ENCODE measurements around the gene ZCCHC7.
A peak's percentile ranks its signal among the peaks of the same experiment; 100 is the strongest.

Gene ZCCHC7

GRCh38 chr9:37379835-37380234 lies 259.5 kb downstream of the ZCCHC7 start:
- no peak overlapping the region for H3K4me3 ChIP-seq (replicated peaks; ENCODE audit: low read depth, low read length)
- H3K27me3 ChIP-seq (replicated peaks; ENCODE audit: control insufficient read depth, insufficient read depth, low read length), result no peaks in the 10 kb centered on the region
- H3K36me3 ChIP-seq (ENCODE audit: control insufficient read depth, insufficient read depth, low read length), result no peaks in the 10 kb centered on the region
- TF ChIP-seq, protein P1, sequence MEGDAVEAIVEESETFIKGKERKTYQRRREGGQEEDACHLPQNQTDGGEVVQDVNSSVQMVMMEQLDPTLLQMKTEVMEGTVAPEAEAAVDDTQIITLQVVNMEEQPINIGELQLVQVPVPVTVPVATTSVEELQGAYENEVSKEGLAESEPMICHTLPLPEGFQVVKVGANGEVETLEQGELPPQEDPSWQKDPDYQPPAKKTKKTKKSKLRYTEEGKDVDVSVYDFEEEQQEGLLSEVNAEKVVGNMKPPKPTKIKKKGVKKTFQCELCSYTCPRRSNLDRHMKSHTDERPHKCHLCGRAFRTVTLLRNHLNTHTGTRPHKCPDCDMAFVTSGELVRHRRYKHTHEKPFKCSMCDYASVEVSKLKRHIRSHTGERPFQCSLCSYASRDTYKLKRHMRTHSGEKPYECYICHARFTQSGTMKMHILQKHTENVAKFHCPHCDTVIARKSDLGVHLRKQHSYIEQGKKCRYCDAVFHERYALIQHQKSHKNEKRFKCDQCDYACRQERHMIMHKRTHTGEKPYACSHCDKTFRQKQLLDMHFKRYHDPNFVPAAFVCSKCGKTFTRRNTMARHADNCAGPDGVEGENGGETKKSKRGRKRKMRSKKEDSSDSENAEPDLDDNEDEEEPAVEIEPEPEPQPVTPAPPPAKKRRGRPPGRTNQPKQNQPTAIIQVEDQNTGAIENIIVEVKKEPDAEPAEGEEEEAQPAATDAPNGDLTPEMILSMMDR (IDR thresholded peaks at IDR 0.05; ENCODE audit: insufficient read depth, low read length, poor library complexity, severe bottlenecking), result no peak
- DNase-seq (ENCODE audit: extremely low read depth, insufficient read length), result no peak

- H3K27me3 ChIP-seq (replicated peaks; ENCODE audit: control insufficient read depth, insufficient read depth, low read length), result no peaks in the 10 kb centered on the region
- DNase-seq (ENCODE audit: extremely low read depth, insufficient read length), result no peak
Observed at GRCh38 chr9:37380570-37380969, 260.2 kb downstream of the ZCCHC7 start.

DNA sequence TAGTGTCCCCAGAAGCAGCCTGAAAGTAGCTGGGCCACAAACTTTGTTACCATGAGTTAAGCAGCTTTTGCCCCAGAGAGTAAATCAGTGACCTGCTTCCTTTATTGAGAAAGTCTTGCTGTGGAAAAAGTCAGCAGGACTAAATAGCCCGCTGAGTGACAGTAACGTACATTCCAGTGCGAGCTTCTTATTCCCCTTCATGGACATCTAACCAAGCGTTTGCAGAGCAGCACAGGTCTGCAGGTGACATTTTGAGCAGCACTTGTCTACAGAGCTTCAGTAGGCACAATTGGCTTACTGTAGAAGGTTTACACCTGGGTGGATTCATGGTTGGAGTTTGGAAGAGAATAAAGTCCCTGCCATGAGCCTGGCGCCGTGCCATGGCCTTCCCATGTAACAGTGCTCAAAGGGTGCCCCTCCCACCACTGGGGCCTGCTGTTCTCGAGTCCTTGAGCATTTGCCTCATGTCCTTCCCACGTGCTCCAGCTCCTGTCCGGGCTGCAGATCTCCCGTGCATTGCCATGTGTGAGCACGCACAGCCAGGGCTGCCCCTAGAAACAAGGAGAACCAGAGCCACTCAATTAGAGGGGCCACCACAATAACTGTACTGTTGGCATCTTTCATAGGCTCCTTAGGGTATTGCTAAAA lies 260.8 kb downstream of the ZCCHC7 start:
- no peak for DNase-seq (ENCODE audit: extremely low read depth, insufficient read length)
- Histone ChIP-seq H3K27me3 (replicated peaks; ENCODE audit: control insufficient read depth, insufficient read depth, low read length) (no peaks in the 10 kb centered on the region), H3K4me3 (replicated peaks; ENCODE audit: low read depth, low read length) (no peak overlapping the region), H3K36me3 (ENCODE audit: control insufficient read depth, insufficient read depth, low read length) (no peaks in the 10 kb centered on the region)
- TF ChIP-seq, protein P1 (IDR thresholded peaks at IDR 0.05; ENCODE audit: insufficient read depth, low read length, poor library complexity, severe bottlenecking), result no peak

More at GRCh38 chr9:37380570-37380969, 260.2 kb downstream of the ZCCHC7 start:
- TF ChIP-seq, protein P1 (IDR thresholded peaks at IDR 0.05; ENCODE audit: insufficient read depth, low read length, poor library complexity, severe bottlenecking), result no peak
- Histone ChIP-seq H3K4me3 (replicated peaks; ENCODE audit: low read depth, low read length) (no peak overlapping the region), H3K36me3 (ENCODE audit: control insufficient read depth, insufficient read depth, low read length) (no peaks in the 10 kb centered on the region)

GRCh38 chr9:37382161-37382981 lies 262.0 kb downstream of the ZCCHC7 start:
- TF ChIP-seq, protein P1 (IDR thresholded peaks at IDR 0.05; ENCODE audit: insufficient read depth, low read length, poor library complexity, severe bottlenecking), result no peak
- DNase-seq (ENCODE audit: extremely low read depth, insufficient read length), result peak; percentile 76
- H3K4me3 ChIP-seq (replicated peaks; ENCODE audit: low read depth, low read length), result no peak overlapping the region

DNA sequence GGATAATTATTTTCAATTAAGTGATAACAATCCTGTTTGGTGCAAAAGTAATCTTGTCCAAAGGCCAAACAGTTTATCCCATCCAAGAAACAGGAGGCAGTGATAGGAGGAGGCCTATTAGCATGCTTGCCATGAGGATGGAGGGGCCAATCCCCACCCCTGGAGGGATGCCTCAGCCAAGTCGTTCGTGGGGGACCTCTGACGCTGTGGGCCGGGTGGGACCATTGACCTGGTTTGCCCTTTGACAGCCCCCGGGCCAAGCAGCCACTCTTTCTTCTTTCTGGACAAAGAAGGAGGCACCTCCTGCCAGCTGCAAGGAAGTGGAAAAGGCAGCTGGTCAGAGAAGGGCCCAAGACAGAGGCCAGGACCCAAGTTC lies 262.6 kb downstream of the ZCCHC7 start:
- TF ChIP-seq, protein P1 (IDR thresholded peaks at IDR 0.05; ENCODE audit: insufficient read depth, low read length, poor library complexity, severe bottlenecking), result no peak
- no peak overlapping the region for H3K4me3 ChIP-seq (replicated peaks; ENCODE audit: low read depth, low read length)
- H3K36me3 ChIP-seq (ENCODE audit: control insufficient read depth, insufficient read depth, low read length), result no peaks in the 10 kb centered on the region
- no peaks in the 10 kb centered on the region for H3K27me3 ChIP-seq (replicated peaks; ENCODE audit: control insufficient read depth, insufficient read depth, low read length)
- DNase-seq (ENCODE audit: extremely low read depth, insufficient read length), result peak; percentile 65

More at GRCh38 chr9:37382161-37382981, 262.0 kb downstream of the ZCCHC7 start:
- no peaks in the 10 kb centered on the region for H3K36me3 ChIP-seq (ENCODE audit: control insufficient read depth, insufficient read depth, low read length)
- no peaks in the 10 kb centered on the region for H3K27me3 ChIP-seq (replicated peaks; ENCODE audit: control insufficient read depth, insufficient read depth, low read length)
